Femur (tissue), 1 donor: ENCODE measurements around the gene ADAMTS7.
"Not testable (repeated sequence)": the region's sequence is repeated elsewhere in the genome, so short reads cannot be mapped to it uniquely, and the experiment has no call there.

ENCODE experiments used
- DNase-seq: peaks from one replicate; pipeline ENCODE4 v3.0.0-alpha.2; 2017

Gene ADAMTS7

DNA sequence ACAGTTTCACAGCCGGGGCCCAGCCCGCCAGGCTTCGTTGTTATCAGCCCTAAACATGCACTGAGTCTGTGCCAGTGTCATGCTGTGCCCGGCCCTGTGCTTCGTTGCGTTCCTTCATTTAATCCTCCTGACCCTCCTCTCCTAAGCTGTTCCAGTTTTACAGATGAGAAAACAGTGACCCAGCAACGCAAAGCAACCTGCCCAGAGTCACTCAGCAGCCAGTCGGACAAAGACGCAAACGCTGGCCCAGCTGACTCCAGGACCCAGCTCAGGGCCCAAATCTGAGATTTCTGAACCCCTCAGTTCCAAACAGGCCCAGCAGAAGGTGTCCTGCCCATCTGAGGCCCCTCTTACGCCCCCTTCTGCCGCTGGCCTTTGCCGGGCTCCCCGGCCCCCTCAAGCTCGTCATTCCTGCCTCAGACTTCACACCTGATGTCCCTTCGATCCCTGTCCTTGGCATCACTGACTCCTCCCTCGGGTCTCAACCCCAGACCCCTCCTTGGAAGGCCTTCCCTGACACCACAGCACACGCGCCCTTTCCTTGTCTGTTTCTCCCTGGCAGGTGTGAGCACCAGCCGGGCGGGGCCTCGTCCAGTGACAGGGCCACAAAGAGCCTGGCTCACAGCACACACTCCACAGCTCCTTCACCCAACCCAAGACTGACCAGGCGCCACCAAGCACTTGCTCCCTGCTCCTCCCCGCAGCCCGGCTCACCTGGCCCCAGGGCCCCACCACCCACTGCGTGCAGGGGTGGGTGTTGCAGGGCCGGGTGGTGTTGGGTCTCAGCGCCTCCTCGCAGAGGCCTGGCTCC is 48.1 kb downstream of the ADAMTS7 start:
- DNase-seq: peak; percentile 20

DNA sequence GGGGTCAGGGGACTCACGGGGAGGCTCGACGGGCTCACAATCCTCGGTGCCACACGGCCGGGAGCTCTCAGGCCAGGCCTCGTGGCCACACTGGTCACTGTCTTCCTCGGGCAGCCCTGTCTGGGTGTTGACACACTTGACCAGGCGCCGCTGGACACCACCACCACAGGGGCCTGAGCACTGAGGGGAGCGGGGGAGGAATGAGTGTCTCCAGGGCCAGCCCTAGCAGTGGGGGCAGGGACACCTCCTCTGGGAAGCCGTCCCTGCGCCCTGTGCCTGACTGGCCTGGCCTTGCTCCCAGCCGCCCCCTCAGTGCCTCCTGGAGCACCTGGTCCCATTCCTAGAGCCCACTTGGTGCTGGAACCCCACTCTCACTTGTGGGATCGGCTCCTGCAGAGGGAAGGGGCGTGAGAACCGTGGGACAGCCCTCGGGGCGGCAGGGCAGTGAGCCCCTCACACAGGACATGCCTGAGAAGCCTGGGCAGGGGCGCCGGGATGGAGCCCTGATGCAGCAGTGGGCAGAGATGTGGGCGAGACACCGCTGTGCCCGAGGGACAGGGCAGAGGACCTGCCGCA is 48.8 kb downstream of the ADAMTS7 start:
- peak; percentile 14 for DNase-seq

DNA sequence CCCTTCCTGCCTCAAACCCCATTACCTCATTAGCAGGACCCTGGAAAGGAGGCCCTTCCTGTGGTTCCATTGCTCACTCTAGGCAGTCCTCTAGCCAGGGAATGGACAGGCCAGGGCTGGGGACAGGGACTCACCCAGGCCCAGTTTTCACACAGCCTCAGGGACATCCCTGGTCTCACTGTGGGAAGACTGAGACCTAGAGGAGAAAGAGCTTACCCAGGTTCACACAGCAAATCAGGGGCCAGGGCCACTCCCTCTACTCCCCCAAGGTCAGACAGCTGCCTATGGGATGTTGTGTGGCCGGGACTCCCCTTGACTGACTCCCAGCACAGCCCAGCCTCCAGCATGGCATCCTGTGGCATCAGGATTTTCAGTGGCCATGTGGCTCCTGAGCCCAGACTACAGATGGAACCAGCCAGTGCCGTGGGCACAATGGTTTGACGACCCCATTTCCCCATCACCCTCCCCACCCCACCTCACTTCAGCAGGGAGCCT is 49.3 kb downstream of the ADAMTS7 start:
- no peak for DNase-seq

DNA sequence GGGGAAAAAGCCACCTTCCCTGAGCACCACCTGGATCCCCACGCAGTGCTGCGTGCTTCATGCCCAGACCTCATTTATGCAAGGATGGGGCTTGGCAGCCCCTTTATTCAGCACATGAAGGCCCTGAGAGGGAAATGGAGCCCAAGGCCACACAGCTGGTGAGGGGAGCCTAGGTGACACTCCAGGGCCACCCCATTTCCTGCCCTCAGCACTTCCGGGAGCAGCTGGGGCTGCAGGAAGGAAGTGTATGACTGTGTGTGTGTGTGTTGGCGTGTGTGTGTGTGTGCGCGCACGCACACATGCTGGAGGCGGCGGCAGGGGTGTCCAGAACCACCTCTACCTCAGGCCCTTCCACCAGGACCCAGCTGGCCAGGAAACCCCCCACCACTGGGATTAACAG is 49.8 kb downstream of the ADAMTS7 start:
- DNase-seq: peak; percentile 63

DNA sequence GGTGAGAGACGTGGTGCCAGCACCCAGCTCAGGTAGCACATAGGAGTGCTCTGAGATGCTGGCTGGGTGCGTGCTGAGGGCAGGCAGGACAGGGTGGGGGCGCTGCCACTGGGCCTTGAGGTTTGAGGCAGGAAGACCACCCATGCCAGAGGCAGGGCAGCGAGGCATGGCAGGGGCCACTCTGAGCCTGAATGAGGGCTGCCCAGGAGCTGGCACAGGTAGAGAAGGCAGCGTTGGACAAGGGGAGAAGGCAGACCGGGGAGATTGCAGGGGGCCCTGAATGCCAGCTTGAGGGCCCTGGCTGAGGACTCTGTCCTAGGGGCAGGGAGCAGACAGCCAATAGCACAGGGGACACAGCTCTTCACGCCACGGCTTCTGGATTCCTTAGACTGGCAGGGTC is 50.2 kb downstream of the ADAMTS7 start:
- peak; percentile 12 for DNase-seq

GRCh38 chr15:78760091-78760882 is 51.0 kb downstream of the ADAMTS7 start:
- peak; percentile 77 for DNase-seq

GRCh38 chr15:78759361-78759998 is 51.8 kb downstream of the ADAMTS7 start:
- not testable (repeated sequence) for DNase-seq

GRCh38 chr15:78758486-78759200 is 52.6 kb downstream of the ADAMTS7 start:
- not testable (repeated sequence) for DNase-seq

DNA sequence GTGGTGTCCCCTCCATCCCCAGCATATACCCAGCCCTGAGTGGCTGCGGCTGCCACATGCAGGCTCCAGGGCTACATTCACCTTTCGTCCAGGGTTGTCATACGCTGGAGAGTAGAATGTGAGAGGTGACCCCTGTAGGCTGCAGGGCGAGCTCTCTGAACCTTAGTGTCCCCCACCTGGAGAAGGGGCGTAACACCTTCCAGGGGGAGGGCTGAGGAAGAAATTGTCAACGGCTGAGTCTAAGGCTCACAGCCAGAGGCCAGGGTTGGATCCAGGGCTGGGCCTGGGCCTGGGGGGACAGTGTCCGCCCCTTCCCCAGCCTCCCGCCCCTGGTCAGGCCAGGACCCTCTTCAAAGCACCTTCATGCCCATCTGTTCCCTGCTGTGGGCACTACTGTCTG is 53.2 kb downstream of the ADAMTS7 start:
- DNase-seq: not testable (repeated sequence)

DNA sequence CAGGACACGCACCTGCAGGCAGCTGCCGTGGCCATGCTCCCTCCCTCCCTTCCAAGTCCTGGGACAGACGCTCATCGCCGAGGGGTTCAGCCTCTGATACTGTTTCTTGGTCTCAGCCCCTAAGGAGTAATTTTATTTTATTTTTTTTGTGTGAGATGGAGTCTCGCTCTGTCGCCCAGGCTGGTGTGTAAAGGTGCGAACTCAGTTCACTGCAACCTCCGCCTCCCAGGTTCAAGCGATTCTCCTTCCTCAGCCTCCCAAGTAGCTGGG is 53.7 kb downstream of the ADAMTS7 start:
- DNase-seq: no peak

- peak; percentile 81 for DNase-seq
These were observed 54.3 kb downstream of the ADAMTS7 start for GRCh38 chr15:78756781-78757635.

DNA sequence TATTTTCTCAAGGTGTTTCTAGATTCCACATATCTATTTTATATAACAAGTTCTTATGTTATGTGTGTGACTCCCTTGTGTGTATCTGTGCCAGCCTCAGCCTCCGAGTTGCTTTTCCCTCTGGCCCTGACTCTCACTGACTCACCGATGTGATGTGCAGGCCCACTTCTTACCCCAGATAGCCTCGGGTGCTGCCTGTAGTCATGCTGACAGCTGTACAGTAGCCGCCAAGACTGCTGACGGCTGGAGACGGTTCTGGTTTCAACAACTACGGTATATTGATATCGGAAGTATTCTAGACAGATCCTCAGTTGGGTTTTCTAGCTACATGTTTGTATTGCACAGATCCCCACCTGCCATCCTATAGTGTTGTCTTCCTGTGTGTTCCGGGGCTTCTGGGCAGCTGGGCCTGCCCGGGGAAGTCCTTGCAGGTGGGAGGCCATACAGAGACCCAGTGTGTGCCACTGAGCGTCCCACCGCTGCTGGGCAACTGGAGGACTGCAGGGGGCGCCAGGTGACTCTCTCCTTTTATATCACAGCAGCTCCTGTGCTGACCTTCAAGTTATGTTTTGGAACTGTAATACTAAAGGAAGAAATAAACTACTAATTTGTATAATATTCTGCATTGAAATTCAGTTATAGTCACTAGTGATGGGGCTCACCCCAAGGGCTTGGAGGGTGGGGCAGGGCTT is 55.2 kb downstream of the ADAMTS7 start:
- peak; percentile 45 for DNase-seq

DNA sequence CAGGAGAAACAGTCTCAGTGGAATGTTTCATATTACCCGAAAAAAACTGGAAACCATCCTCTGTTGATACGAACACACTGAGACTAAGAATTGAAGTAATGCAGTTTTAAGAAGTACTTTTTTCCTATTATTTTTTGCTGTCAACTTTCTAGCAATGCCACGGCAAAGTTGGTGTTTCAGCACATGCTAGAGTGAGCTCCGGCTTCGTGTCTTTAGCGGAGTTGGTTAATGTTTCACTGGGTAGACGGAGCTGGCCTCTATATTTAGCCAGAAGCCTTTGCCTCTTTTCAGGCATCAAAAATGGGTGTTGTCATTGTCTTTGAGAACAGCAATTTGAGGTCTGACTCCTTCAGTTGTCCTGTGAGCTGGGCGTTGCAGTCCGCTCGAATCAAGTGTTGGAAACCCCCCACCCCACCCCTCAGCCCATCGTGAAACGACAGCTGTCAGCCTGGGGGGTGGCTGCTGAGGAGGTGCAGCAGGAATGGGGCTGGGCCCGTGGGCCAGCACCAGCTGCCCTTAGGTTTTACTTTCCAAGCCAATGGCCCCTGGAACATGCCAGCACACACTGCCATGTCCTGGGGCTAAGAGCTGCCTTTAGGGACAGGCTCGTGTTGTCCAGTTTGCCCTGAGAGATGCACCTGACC is 56.5 kb downstream of the ADAMTS7 start:
- peak; percentile 49 for DNase-seq

DNA sequence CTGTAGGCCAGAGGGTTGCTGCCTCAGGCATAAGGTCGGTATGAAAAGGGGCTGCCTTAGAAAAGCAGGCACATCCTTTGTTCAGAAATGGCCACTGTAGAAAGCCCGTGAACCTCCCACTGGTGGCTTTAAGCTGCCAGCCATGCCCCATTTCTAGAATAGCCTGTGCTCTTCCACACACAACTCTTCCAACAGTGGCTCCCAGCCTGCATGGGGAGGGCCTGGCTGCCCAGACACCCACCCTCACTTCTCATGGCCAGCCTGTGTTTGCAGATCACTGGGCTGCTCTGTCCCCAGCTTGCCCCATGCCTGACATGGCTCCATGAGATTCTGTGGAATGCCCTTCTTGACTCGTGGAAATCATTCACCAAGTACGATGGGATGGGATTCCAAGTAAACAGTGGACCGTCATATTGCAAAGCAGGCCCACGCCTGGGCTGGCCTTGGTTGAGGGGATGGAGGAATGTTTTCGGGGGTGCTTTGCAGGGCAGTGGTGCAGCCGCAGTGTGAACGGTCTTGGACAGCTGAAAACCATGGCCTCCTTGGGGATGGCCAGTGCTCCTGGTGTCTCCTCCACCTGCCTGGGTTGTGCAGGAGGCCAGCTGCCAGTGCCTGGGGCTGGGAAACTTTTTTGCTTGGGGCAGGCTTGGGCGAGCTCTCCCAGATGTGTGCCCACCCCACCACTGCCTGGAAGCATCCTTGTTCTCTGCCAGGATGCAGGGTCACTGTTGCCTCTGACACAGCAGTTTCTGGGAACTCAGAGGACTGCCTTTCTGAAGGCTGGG is 57.3 kb downstream of the ADAMTS7 start:
- DNase-seq: not testable (repeated sequence)

DNA sequence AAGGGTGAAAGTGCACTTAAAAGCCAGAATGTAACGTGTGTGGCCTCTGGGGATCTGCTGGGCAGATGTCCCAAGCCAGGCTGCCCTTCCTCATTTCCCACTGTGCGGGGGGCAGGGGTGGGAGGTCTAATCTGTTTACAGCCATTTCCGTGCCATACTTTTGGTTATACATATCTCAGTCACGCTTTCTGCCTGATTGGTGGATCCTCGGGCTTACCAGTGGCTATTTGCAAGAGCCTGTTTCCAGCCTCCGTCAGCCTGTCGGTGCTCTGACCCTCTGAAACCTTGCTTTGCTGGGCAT is 58.0 kb downstream of the ADAMTS7 start:
- DNase-seq: not testable (repeated sequence)

GRCh38 chr15:78752492-78753358 is 58.5 kb downstream of the ADAMTS7 start:
- DNase-seq: no peak

- no peak for DNase-seq
These were observed 59.7 kb downstream of the ADAMTS7 start for GRCh38 chr15:78751602-78751979.

- peak; percentile 94 for DNase-seq
These were observed 60.2 kb downstream of the ADAMTS7 start for GRCh38 chr15:78750974-78751601.
